GM23248 (cell line): ENCODE measurements around the gene GORASP1.

Source experiments
- EZH2 ChIP-seq: fragments of 200-600 bp; sonication (generic); IDR thresholded peaks from 2 replicates; pipeline ENCODE4 v1.6.1; 2018; ENCODE audit warnings: antibody characterized with exemption, mild to moderate bottlenecking; ENCODE audit not compliant: insufficient read depth, poor library complexity, severe bottlenecking
- EZH2phosphoT487 ChIP-seq: fragments of 200-600 bp; sonication (generic); IDR thresholded peaks from 2 replicates; pipeline ENCODE4 v1.6.1; 2018; ENCODE audit warnings: antibody characterized with exemption, moderate library complexity, mild to moderate bottlenecking, low read depth; ENCODE audit not compliant: insufficient read depth

GRCh38 chr3:39101022-39101689, 6.3 kb downstream of the GORASP1 start:
- TF ChIP-seq EZH2 (no peak), EZH2phosphoT487 (no peak)
